Heart left ventricle (tissue), 16 donors: ENCODE results near the gene MAP7D1. TPM values are rescaled to one million over a fixed set of nuclear protein-coding genes. Genes with fewer than 3 reads are reported as not detected.

Source experiments
- ATAC-seq, 4 donors: fragments of 200-7000 bp; cut with Tn5 transposase; one replicate each; pipeline ENCODE4 v1.9.1; 2020 to 2022; ENCODE audit warnings: moderate library complexity in 4 of 4, mild to moderate bottlenecking in 3 of 4, moderate number of reproducible peaks in 1 of 4
- DNase-seq, 5 donors: peaks; one replicate each; pipeline ENCODE4 v3.0.0-alpha.2; 2020
- H3K27ac ChIP-seq, 12 donors: fragments of 200-600 bp; sonication (generic) in 4 of 12; one replicate each; pipeline versions ENCODE4 v1.5.0 to v1.8.0; 2016 to 2022; ENCODE audit warnings: mild to moderate bottlenecking in 2 of 12
- H3K27me3 ChIP-seq, 9 donors: fragments of 200-600 bp; sonication (generic) in 2 of 9; one replicate each; pipeline versions ENCODE4 v1.5.1 to v1.8.0; 2016 to 2022; ENCODE audit warnings: mild to moderate bottlenecking in 3 of 9
- H3K36me3 ChIP-seq, 9 donors: fragments of 200-600 bp; sonication (generic) in 2 of 9; one replicate each; pipeline versions ENCODE4 v1.5.0 to v1.8.0; 2018 to 2022; ENCODE audit warnings: mild to moderate bottlenecking in 2 of 9
- H3K4me1 ChIP-seq, 12 donors: fragments of 200-600 bp; sonication (generic) in 4 of 12; one replicate each; pipeline versions ENCODE4 v1.5.0 to v1.8.0; 2016 to 2022; ENCODE audit warnings: mild to moderate bottlenecking in 3 of 12
- H3K4me3 ChIP-seq, 12 donors: fragments of 200-600 bp; sonication (generic) in 4 of 12; one replicate each; pipeline versions ENCODE4 v1.5.0 to v1.8.0; 2017 to 2022; ENCODE audit warnings: mild to moderate bottlenecking in 9 of 12, moderate library complexity in 4 of 12
- H3K9me3 ChIP-seq, 12 donors: fragments of 200-600 bp; sonication (generic) in 4 of 12; one replicate each; pipeline versions ENCODE4 v1.5.0 to v1.8.0; 2016 to 2022; ENCODE audit warnings: mild to moderate bottlenecking in 1 of 12
- POLR2A ChIP-seq, 2 donors: fragments of 450-650 bp; IDR thresholded peaks; one replicate each; pipeline ENCODE4 v1.6.1; 2017; ENCODE audit warnings: antibody characterized with exemption in 2 of 2, mild to moderate bottlenecking in 2 of 2, moderate library complexity in 2 of 2
- WGBS, 4 donors: extraction: QIAGEN DNeasy Blood & Tissue Kit in 2 of 4; methylation state at CpG; one replicate each; pipeline versions ENCODE4 v1.1.5 to v1.1.7; 2013 to 2018; 5-methylcytosine and 5-hydroxymethylcytosine counted together
- intact Hi-C, 10 donors: fragments of 100-400 bp; cut with DNase I; formaldehyde crosslinking; loops; one replicate each; pipeline versions ENCODE4 v1.11.1 to v1.14.2; 2022
- polyA plus RNA-seq, 2 donors: library from polyadenylated mRNA; stranded (reverse); fragments of 200-250 nt; gene quantifications; one replicate each; pipeline ENCODE4 v1.2.3, GENCODE V29; 2013
- total RNA-seq, 9 donors: library from RNA; depleted of rRNA in 2 of 9; stranded (reverse); fragments of >200 nt in 2 of 9; fragmentation: NEBNext Ultra II Directional in 3 of 9; extraction: Animal tissue kit (Norgen Biotek cat#: 25700) in 3 of 9; gene quantifications; one replicate each; pipeline versions ENCODE4 v1.1.0 to v1.2.4, GENCODE V29; 2016 to 2023
- TF ChIP-seq, protein P1 (sequence below), 12 donors: fragments of 200-600 bp; sonication (generic) in 4 of 12; IDR thresholded peaks; one replicate each; pipeline versions ENCODE4 v1.5.0 to v1.8.0; 2018 to 2022; ENCODE audit warnings: antibody characterized with exemption in 12 of 12, mild to moderate bottlenecking in 5 of 12
- donor health status: ischemic (EF 13 %, LVEDD 7.1; RV severe dilation, severe dysfunction).
- donor health status: healthy with polysubstance abuse.
- donor health status: DM: no; HTN: yes; CAD: no.
- donor health status: DM: no; HTN: no; CAD: no.
- donor health status: ischemic (EF 25% LVEDD 6.9; RV normal size, moderate dysfunction).
- donor health status: ischemic (EF 25% LVEDD 5.7; RV mildly dilated, moderate dysfunction).
- donor health status: healthy.
- donor health status: DM: yes; HTN: yes; CAD: no.
- donor health status: ischemic (EF 35%, LVEDD 5.7; RV mildly dilated, moderate dysfunction).
- donor health status: nonischemic (EF 11% LVEDD 7.7; RV severe dilation, severe dysfunction).
- donor health status: DM: yes; HTN: yes; CAD: no.
- donor health status: PGD.
- donor health status: ischemic (EF 29% LVEDD 5.4; RV normal size, mild dysfunction).
- donor health status: nonischemic (EF 23%, LVEDD 6.1; RV moderate dilation, normal function).

MAP7D1 gene
- total and polyA plus RNA-seq, 11 donors = 236 to 706 (median 328) TPM

DNA sequence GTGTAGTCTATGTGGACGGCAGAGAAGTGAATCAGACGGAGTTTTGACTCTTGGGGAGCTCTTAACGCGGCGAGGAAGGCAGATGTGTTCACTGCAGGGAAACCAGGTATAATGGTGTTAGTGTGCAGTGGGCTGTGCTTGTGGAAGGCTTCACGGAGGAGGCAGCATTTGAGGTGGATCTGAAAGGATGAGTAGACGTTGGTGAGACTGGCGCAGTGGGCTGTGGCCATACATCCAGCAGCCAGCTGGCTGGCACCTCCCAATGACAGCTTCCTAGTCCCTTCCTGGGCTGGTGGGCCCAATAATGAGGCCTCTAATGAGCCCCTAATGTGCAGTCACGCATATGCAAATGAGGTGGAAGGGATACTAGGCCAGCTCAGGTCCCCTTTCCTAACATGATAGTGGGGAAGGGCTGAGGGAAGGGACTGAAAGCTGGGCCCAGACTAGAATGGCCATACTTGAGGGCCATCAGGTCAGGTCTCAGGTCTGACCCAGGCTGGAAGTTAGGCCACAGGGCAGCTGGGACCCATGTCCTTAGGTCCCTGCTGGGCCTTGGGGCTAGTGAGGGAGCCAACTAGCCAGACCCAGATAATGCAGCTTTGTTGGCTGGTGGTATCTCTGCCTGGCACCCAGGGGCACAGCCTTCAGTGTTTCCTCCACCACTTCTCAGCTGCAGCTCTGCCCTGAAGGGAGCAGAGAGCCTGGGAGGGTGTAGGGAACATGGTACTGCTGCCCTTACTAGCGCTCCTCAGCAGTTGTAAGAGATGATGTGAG, 3.8 kb downstream of the MAP7D1 start:
- WGBS, 4 donors = 66 to 77% (median 72%) methylated on average over 10 of the region's 10 CpGs
- H3K4me1 ChIP-seq = peaks cover 31 to 82% (median 71%) of the 10 kb centered on the region in 12 donors

DNA sequence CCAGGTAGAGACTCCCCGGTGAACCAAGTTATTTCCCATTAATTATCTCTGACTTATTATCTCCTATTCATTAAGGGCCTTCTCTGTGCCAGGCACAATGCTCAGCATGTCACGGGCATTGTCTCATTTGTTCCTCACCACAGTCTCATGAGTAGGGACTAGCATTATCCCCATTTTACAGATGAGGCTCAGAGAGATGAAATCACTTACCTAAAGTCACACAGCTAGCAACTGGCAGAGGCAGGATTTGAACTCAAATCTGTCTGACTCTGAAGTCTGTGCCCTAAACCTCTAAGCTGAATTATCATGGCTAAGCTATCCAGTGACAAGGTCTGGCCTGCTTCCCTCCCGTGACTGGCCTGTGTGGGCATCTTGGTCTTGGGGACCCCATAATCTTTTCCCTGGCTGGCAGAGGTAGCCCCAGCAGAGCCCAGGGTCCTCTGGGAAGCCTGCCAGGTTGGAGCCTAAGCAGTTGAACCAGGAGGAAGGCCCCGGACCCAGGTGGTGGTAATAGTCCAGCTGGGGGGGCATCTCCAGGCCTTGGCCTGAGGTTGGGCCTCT, 4.5 kb downstream of the MAP7D1 start:
- H3K27ac ChIP-seq = peak overlapping the region; percentile 79 to 100 (median 96)
- no peak for DNase-seq
- 23 to 29% (median 26%) methylated on average over 4 of the region's 4 CpGs for WGBS, 4 donors
- no peaks in the 10 kb centered on the region for H3K27me3 ChIP-seq
- no peak for TF ChIP-seq POLR2A (IDR thresholded peaks at IDR 0.05)
- TF ChIP-seq, protein P1, sequence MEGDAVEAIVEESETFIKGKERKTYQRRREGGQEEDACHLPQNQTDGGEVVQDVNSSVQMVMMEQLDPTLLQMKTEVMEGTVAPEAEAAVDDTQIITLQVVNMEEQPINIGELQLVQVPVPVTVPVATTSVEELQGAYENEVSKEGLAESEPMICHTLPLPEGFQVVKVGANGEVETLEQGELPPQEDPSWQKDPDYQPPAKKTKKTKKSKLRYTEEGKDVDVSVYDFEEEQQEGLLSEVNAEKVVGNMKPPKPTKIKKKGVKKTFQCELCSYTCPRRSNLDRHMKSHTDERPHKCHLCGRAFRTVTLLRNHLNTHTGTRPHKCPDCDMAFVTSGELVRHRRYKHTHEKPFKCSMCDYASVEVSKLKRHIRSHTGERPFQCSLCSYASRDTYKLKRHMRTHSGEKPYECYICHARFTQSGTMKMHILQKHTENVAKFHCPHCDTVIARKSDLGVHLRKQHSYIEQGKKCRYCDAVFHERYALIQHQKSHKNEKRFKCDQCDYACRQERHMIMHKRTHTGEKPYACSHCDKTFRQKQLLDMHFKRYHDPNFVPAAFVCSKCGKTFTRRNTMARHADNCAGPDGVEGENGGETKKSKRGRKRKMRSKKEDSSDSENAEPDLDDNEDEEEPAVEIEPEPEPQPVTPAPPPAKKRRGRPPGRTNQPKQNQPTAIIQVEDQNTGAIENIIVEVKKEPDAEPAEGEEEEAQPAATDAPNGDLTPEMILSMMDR (IDR thresholded peaks at IDR 0.05) = no peak
- intact Hi-C loops = loop anchor here in 1 of 10 donors (2.0 kb wide), 1 partner anchor 14 kb away; no protein-coding TSS in a partner anchor
- H3K4me3 ChIP-seq = peak overlapping the region; percentile 15 to 62 (median 50)
- H3K9me3 ChIP-seq = no peaks in the 10 kb centered on the region
- peaks cover 29 to 82% (median 70%) of the 10 kb centered on the region in 12 donors for H3K4me1 ChIP-seq
- peaks cover 0 to 11% (median 0%) of the 10 kb centered on the region in 9 donors for H3K36me3 ChIP-seq
- ATAC-seq = no peak

More for the DNA sequence above, 3.8 kb downstream of the MAP7D1 start:
- intact Hi-C loops = loop anchor here in 2 of 10 donors (2.0 to 5.0 kb wide), 2 partner anchors 15 to 62 kb away; partner anchors contain the start of gene THRAP3 (in 1 of the 2)
- DNase-seq (peak in 1 of 5 donors; percentile 46), ATAC-seq (no peak)
- H3K9me3 ChIP-seq = no peaks in the 10 kb centered on the region
- peaks cover 0 to 10% (median 0%) of the 10 kb centered on the region in 9 donors for H3K36me3 ChIP-seq
- no peaks in the 10 kb centered on the region for H3K27me3 ChIP-seq
- H3K4me3 ChIP-seq = peak overlapping the region in 7 of 12 donors; percentile 47 to 62 (median 56)
- TF ChIP-seq POLR2A (IDR thresholded peaks at IDR 0.05) = no peak
- TF ChIP-seq, protein P1 (IDR thresholded peaks at IDR 0.05) = no peak
- H3K27ac ChIP-seq = peak overlapping the region in 11 of 12 donors; percentile 79 to 100 (median 97)

DNA sequence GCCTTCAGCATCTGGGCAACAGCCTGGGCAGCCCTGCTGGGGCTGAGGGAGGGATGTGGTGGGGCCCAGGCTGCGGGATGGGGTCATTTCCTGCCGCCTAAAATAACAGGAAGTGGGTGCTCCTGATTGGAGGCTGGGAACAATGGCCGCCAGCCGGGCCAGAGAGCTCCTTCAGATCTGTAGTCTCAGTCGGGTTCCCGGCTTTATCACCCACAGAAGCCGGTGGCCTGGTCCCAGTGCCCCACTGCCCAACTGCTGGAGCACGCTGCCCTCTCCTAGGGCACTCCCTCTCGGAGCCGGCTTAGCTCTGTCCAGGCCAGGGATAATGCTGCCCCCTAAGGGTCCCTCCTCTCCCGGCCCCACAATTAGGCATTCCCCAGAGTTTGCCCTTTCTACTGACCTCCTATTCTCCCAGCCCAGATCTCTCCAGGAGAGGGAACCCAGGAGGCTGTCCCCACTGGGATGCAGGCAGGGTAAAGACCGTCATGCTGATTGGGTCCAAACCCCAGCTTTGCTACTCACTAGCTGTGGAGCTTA, 5.1 kb downstream of the MAP7D1 start:
- H3K4me3 ChIP-seq = peak overlapping the region; percentile 15 to 62 (median 50)
- WGBS, 4 donors = 0 to 2% (median 1%) methylated on average over 10 to 12 of the region's 12 CpGs
- peaks cover 0 to 11% (median 0%) of the 10 kb centered on the region in 9 donors for H3K36me3 ChIP-seq
- no peaks in the 10 kb centered on the region for H3K27me3 ChIP-seq
- peak; percentile 75 to 85 (median 78) for DNase-seq
- H3K27ac ChIP-seq = peak overlapping the region; percentile 79 to 100 (median 96)
- TF ChIP-seq, protein P1 (IDR thresholded peaks at IDR 0.05) = peak in 9 of 12 donors; percentile 13 to 55 (median 35)
- TF ChIP-seq POLR2A (IDR thresholded peaks at IDR 0.05) = no peak
- H3K9me3 ChIP-seq = no peaks in the 10 kb centered on the region
- intact Hi-C loops = loop anchor here in 1 of 10 donors (2.0 kb wide), 1 partner anchor 14 kb away; no protein-coding TSS in a partner anchor
- ATAC-seq = peak; percentile 22 to 68 (median 34)
- H3K4me1 ChIP-seq = peaks cover 29 to 87% (median 73%) of the 10 kb centered on the region in 12 donors
